ENCODE measurements around the gene FASTKD3.

DNA sequence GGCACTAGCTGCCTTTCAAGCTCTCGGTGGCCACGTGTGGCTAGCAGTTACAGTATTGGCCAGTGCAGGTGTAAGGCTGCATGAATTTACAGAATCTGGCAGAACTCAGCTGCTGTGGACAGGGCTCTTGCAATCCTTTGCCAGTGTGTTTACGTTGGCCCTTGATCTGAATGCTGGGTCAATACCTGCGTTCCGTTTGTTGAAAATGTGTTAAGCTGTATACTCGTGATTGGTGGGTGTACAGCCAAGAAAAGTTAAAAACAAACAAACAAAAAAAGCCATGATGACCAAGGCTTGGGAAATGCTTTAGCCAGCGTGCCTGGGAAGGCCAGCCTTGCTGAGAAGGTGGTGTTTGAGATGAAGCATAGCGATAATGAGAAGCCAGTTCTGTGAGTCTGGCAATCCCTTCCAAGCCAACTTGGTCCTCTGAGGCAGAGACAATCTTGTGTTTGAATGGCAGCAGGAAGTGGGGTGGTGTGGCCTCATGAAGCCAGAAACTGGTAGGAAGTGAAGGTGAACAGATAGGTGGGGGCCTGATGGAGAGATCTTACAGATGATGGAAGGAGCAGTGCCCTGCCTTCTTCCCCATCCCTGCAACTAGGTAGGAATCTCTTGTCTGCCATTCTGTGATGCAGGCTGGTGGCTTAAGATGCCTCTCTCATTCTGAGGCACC is 17.1 kb downstream of the FASTKD3 start:
- no peak for TF ChIP-seq CTCF (IDR thresholded peaks at IDR 0.05; ENCODE audit: low read length)
- no peak for TF ChIP-seq EZH2 (IDR thresholded peaks at IDR 0.05; ENCODE audit: borderline replicate concordance, low read length)
